HepG2 (cell line): ENCODE data around the gene DNMT3B. TPM values are rescaled to one million over a fixed set of nuclear protein-coding genes. Genes with fewer than 3 reads are reported as not detected.
A peak's percentile ranks its signal among the peaks of the same experiment; 100 is the strongest.

ENCODE experiments used
- ELF1 ChIP-seq: sonication (generic); formaldehyde crosslinking; IDR thresholded peaks from 2 replicates; pipeline ENCODE4 v1.4.0; 2020; ENCODE audit warnings: missing genetic modification reagents
- HNF1B ChIP-seq: sonication (generic); formaldehyde crosslinking; IDR thresholded peaks from 2 replicates; pipeline ENCODE4 v1.5.1; 2020; ENCODE audit warnings: mild to moderate bottlenecking, moderate library complexity, missing genetic modification reagents
- HNRNPL ChIP-seq: fragments of 200-400 bp; formaldehyde crosslinking; IDR thresholded peaks from 2 replicates; pipeline ENCODE4 v1.6.1; 2017; ENCODE audit warnings: mild to moderate bottlenecking, low read depth, low read length
- MYC ChIP-seq: sonication (generic); formaldehyde crosslinking; IDR thresholded peaks from 2 replicates; pipeline ENCODE4 v1.9.0; 2021; ENCODE audit warnings: missing genetic modification reagents, borderline replicate concordance
- PITX1 ChIP-seq: sonication (generic); formaldehyde crosslinking; IDR thresholded peaks from 2 replicates; pipeline ENCODE4 v1.5.1; 2020; ENCODE audit warnings: mild to moderate bottlenecking, missing genetic modification reagents
- PRDM4 ChIP-seq: sonication (generic); formaldehyde crosslinking; IDR thresholded peaks from 2 replicates; pipeline ENCODE4 v1.9.0; 2021; ENCODE audit warnings: missing genetic modification reagents, borderline replicate concordance
- RELA ChIP-seq: sonication (generic); formaldehyde crosslinking; IDR thresholded peaks from 2 replicates; pipeline ENCODE4 v1.4.0; 2020; ENCODE audit warnings: missing genetic modification reagents
- SRSF1 ChIP-seq: fragments of 200-400 bp; formaldehyde crosslinking; optimal IDR thresholded peaks from 2 replicates; pipeline ENCODE3; 2017; ENCODE audit warnings: mild to moderate bottlenecking, low read depth, low read length, moderate library complexity
- THAP8 ChIP-seq: sonication (generic); formaldehyde crosslinking; IDR thresholded peaks from 2 replicates; pipeline ENCODE4 v1.5.1; 2020; ENCODE audit warnings: missing genetic modification reagents, mild to moderate bottlenecking, borderline replicate concordance
- ZNF280B ChIP-seq: sonication (generic); formaldehyde crosslinking; IDR thresholded peaks from 2 replicates; pipeline ENCODE4 v1.5.0; 2020; ENCODE audit warnings: missing genetic modification reagents, mild to moderate bottlenecking, borderline replicate concordance
- ZNF570 ChIP-seq: sonication (generic); formaldehyde crosslinking; IDR thresholded peaks from 2 replicates; pipeline ENCODE4 v1.4.0; 2020; ENCODE audit warnings: mild to moderate bottlenecking, missing genetic modification reagents, borderline replicate concordance
- ZNF678 ChIP-seq: sonication (generic); formaldehyde crosslinking; IDR thresholded peaks from 2 replicates; pipeline ENCODE4 v1.4.0; 2020; ENCODE audit warnings: mild to moderate bottlenecking, missing genetic modification reagents
- ZNF713 ChIP-seq: sonication (generic); formaldehyde crosslinking; IDR thresholded peaks from 2 replicates; pipeline ENCODE4 v1.4.0; 2020; ENCODE audit warnings: mild to moderate bottlenecking, missing genetic modification reagents
- ZNF777 ChIP-seq: sonication (generic); formaldehyde crosslinking; IDR thresholded peaks from 2 replicates; pipeline ENCODE4 v1.4.0; 2020; ENCODE audit warnings: missing genetic modification reagents
- ZNF781 ChIP-seq: sonication (generic); formaldehyde crosslinking; IDR thresholded peaks from 2 replicates; pipeline ENCODE4 v1.5.1; 2020; ENCODE audit warnings: borderline replicate concordance, mild to moderate bottlenecking, missing genetic modification reagents; ENCODE audit errors: not compliant biosample characterization
- ZNF841 ChIP-seq: sonication (generic); formaldehyde crosslinking; IDR thresholded peaks from 2 replicates; pipeline ENCODE4 v1.8.1; 2023; ENCODE audit warnings: missing genetic modification reagents, borderline replicate concordance
- polyA plus RNA-seq, 8 experiments: library from polyadenylated mRNA; depleted of rRNA in 3 of 8; stranded (reverse) in 7 of 8; unstranded in 1 of 8; fragments of >200 nt; fragmentation: Illumina TruSeq in 4 of 8; extraction: Trizol in 4 of 8; gene quantifications; 2 replicates each; pipeline versions ENCODE4 v1.2.1 to v1.2.3, GENCODE V29; 2011 to 2016; ENCODE audit warnings: low read depth in 4 of 8, missing spikeins in 1 of 8, mixed read lengths in 1 of 8; ENCODE audit not compliant: insufficient read depth in 1 of 8
- total RNA-seq, 5 experiments: library from RNA; depleted of rRNA; stranded (reverse); fragments of >200 nt; fragmentation: Illumina TruSeq; extraction: Trizol; gene quantifications; 2 replicates each; pipeline ENCODE4 v1.2.3, GENCODE V29; 2016; ENCODE audit warnings: low read depth in 1 of 5

The DNMT3B gene
- total and polyA plus RNA-seq, 2 of the 13 experiments (the other 11 are each of a cell fraction or from before 2014, with no cell fraction given): 3.8 to 13.9 TPM

- TF ChIP-seq MYC (CRISPR knock-in tag) (no peak), HNF1B (CRISPR knock-in tag) (peak; percentile 64; the same call in 1 of the 2 replicates), ZNF841 (no peak), PRDM4 (CRISPR knock-in tag) (no peak), PITX1 (CRISPR knock-in tag) (peak; percentile 10; the same call in 1 of the 2 replicates), ZNF777 (CRISPR knock-in tag) (peak; percentile 52; the same call in 1 of the 2 replicates), ZNF570 (CRISPR knock-in tag) (no peak), ZNF781 (no peak), ZNF678 (CRISPR knock-in tag) (no peak), ZNF713 (0 out of 2 replicates have a peak, but pooled peaks have one; percentile 10), ELF1 (no peak), SRSF1 (peak; percentile 16), THAP8 (CRISPR knock-in tag) (0 out of 2 replicates have a peak, but pooled peaks have one; percentile 55), RELA (CRISPR knock-in tag) (0 out of 2 replicates have a peak, but pooled peaks have one; percentile 35), HNRNPL (no peak), ZNF280B (CRISPR knock-in tag) (peak; percentile 93)
These were observed 593 bp downstream of the DNMT3B start (continued) for GRCh38 chr20:32762754-32763201.
